Measurements from ENCODE around the gene ERGIC2.
"Not testable (repeated sequence)": the region's sequence is repeated elsewhere in the genome, so short reads cannot be mapped to it uniquely, and the experiment has no call there.

The ERGIC2 gene

DNA sequence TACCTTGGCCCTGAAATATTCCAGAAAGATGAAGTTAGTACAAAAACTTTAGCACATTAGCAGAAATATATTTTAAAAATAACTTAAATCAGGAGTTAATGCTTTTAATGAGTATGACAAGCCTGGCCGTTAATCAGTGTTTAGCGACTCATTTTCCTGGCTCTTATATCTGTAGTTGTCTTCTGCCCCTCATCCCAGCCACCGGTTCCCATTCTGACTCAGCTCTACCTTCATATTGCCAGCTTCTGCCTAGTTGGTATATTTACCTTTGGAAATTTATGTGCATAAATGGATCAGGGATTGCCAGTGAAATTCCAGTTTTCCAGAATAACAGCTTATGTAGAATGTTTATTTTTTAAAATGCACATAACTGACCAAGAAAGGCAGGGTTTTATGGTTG lies 79.9 kb downstream of the ERGIC2 start:
- DNase-seq (ENCODE audit: low read depth in 2 of 2), result no peak

DNA sequence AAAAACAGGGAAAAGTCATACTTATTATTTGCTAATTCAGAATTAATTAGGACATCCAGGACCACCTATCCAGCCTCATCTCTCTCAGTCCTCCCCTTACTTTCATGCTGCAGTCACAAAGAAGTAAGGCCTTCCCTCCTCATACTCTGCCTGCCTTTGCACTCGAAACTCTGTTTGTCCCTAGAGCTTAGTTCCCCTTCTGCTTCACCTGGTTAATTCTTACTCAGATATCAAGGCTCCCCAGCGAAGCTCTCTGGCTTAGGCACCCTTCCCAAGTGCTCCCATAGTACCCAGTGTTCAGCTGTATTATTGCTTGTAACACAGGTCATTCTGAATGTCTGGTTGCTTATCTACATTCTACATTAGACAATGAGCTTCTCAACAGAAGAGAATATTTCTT lies 81.3 kb downstream of the ERGIC2 start:
- no peak for DNase-seq (ENCODE audit: low read depth in 2 of 2)

DNA sequence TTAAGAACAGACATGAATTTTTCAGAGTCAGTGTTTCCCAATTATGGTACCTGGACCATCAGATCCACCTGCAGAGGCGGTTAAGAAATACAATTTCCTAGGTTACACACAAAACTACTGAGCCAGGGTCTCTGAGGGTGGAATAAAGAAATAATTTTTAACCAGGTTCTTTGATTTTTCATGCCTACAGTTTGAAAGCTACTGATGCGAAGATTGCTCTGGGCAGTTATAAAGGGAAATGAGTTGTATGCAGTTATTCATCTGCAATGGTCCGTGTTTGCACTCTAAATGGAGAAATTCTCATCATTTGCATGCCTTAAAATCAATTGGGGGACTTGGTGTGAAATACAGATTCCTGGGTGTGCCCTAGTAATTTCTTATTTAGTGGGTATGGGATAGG lies 89.7 kb downstream of the ERGIC2 start:
- no peak for DNase-seq (ENCODE audit: low read depth in 2 of 2)

DNA sequence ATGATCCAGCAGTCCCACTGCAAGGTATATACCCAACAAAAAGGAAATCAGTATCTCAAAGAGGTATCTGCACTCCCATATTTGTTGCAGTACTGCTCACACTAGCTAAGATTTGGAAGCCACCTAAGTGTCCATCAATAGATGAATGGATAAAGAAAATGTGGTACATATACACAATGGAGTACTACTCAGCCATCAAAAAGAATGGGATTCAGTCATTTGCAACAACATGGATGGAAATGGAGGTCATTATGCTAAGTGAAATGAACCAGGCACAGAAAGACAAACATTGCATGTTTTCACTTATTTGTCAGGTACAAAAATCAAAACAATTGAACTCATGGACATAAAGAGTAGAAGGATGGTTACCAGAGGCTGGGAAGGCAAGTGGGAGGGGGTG lies 90.5 kb downstream of the ERGIC2 start:
- DNase-seq (ENCODE audit: low read depth in 2 of 2), result not testable (repeated sequence)

DNA sequence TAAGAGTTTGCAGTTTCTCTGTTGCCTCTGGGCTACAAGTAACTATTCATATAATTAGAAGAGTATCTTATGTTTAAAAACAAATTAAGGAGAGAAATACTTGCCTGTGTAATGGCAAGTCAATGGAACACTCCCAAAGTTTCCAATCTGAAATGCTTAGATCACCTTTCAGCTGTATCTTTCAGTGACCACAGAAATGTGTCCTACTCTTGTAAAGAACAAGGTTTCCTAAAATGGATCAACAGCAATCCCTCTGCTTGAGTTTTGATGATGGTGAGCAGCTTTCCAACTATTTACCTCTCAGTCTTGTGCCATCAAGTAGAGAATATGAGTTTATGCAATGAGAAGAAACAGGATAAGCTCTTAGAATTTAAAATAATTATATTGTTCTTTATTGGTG lies 92.9 kb downstream of the ERGIC2 start:
- DNase-seq (ENCODE audit: low read depth in 2 of 2), result no peak

DNA sequence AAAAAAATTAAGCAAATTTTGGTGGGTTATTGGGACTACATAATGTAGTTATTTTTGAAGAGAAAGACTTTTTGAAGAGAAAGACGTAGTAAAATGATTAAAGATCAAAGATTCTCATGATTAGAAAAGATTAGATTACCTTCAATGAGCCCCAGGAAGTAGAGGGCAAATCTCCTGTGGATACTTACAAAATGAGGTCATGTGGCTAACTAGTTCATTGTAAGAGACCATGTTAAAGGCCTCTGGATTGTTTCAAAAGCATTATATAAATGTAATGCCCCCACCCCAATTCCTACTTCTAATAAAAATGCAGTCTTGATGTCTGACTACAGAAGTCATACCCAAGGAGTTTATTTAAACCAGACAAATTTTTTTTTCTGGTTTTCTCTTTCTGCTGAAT lies 93.3 kb downstream of the ERGIC2 start:
- no peak for DNase-seq (ENCODE audit: low read depth in 2 of 2)
